Vagina (tissue), 2 donors: ENCODE data around the gene ABR. TPM values are rescaled to one million over a fixed set of nuclear protein-coding genes. Genes with fewer than 3 reads are reported as not detected.
"Not testable (repeated sequence)": the region's sequence is repeated elsewhere in the genome, so short reads cannot be mapped to it uniquely, and the experiment has no call there.

ENCODE experiments used
- DNase-seq, 2 donors: peaks; one replicate each; pipeline ENCODE4 v3.0.0-alpha.2; 2017; ENCODE audit errors: extremely low spot score in 2 of 2
- H3K27ac ChIP-seq: fragments of 200-600 bp; sonication (generic); one replicate; pipeline ENCODE4 v1.5.1; 2019
- H3K27me3 ChIP-seq: fragments of 200-600 bp; sonication (generic); one replicate; pipeline ENCODE4 v1.5.1; 2019
- H3K36me3 ChIP-seq, 2 donors: fragments of 200-600 bp; sonication (generic); one replicate each; pipeline ENCODE4 v1.5.1; 2017 to 2019
- H3K4me1 ChIP-seq: fragments of 200-600 bp; sonication (generic); one replicate; pipeline ENCODE4 v1.5.1; 2019
- H3K4me3 ChIP-seq, 2 donors: fragments of 200-600 bp; sonication (generic); 1 replicate in 1 of 2; 2 replicates in 1 of 2; pipeline ENCODE4 v1.5.1; 2016 to 2019
- H3K9me3 ChIP-seq: fragments of 200-600 bp; sonication (generic); one replicate; pipeline ENCODE4 v1.5.1; 2019
- POLR2A ChIP-seq, 2 donors: fragments of 450-650 bp; IDR thresholded peaks; one replicate each; pipeline ENCODE4 v1.6.1; 2017; ENCODE audit warnings: antibody characterized with exemption in 2 of 2, mild to moderate bottlenecking in 2 of 2, moderate library complexity in 2 of 2
- POLR2AphosphoS5 ChIP-seq, 2 donors: sonication (generic); formaldehyde crosslinking; IDR thresholded peaks; one replicate each; pipeline ENCODE4 v1.9.0; 2017; ENCODE audit warnings: antibody characterized with exemption in 2 of 2, mild to moderate bottlenecking in 2 of 2, low read depth in 1 of 2; ENCODE audit not compliant: insufficient read depth in 1 of 2
- intact Hi-C: fragments of 100-400 bp; cut with DNase I; formaldehyde crosslinking; loops from one replicate; pipeline ENCODE4 v1.15.1; 2023
- total RNA-seq: library from RNA; depleted of rRNA; stranded (reverse); fragments of >200 nt; gene quantifications from one replicate; pipeline ENCODE4 v1.2.3, GENCODE V29; 2016
- TF ChIP-seq, protein P1 (sequence below), 3 experiments: fragments of 450-650 bp in 2 of 3; fragments of 200-600 bp in 1 of 3; sonication (generic) in 1 of 3; IDR thresholded peaks; one replicate each; pipeline ENCODE4 v1.5.1; 2017 to 2019; ENCODE audit warnings: antibody characterized with exemption in 3 of 3, mild to moderate bottlenecking in 2 of 3, moderate library complexity in 2 of 3

Gene ABR
- total RNA-seq, 1 donor from 2014 or later = 90.8 TPM

DNA sequence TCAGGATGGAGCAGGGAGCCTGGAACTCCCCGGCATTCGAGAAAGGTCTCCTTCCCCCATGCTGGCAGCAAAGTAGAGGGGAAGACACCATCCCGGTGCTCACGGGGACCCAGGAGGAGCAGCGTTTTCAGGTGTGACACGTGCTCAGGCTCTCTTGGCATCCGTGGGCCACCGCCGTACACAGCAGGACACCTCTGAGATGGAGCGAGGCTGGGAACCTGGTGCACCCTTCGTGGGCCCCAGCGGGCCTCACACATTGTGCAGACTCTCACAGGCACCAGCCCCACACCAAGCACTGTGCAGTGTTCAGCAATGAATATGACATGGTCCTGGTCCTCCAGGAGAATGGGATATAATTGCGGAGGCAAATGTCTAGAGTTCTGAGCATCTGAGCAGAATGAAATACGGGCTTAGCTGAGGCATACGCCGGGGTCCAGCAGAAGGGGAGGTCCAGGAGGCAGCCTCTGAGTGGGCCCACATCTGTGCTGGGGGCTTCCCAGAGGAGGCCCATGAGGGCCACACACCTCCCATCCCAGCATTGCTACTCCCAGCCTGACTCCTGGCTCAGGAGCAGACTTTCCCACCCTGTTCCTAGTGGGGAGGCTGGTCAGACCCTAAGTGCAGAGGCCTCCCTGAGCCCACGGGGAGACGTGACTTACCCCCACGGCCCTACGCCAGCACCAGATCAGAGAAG, 72.6 kb downstream of the ABR start:
- Histone ChIP-seq H3K27ac (no peak overlapping the region), H3K9me3 (no peaks in the 10 kb centered on the region), H3K27me3 (no peaks in the 10 kb centered on the region), H3K4me3 (peak overlapping the region in 1 of 2 donors; percentile 69), H3K36me3 (no peaks in the 10 kb centered on the region), H3K4me1 (peaks cover 60% of the 10 kb centered on the region)
- intact Hi-C loops = no loop called here
- DNase-seq = no peak
- TF ChIP-seq POLR2AphosphoS5 (IDR thresholded peaks at IDR 0.05; ENCODE audit: insufficient read depth in 1 of 2, low read depth in 1 of 2) (no peak), POLR2A (IDR thresholded peaks at IDR 0.05) (no peak)
- TF ChIP-seq, protein P1, sequence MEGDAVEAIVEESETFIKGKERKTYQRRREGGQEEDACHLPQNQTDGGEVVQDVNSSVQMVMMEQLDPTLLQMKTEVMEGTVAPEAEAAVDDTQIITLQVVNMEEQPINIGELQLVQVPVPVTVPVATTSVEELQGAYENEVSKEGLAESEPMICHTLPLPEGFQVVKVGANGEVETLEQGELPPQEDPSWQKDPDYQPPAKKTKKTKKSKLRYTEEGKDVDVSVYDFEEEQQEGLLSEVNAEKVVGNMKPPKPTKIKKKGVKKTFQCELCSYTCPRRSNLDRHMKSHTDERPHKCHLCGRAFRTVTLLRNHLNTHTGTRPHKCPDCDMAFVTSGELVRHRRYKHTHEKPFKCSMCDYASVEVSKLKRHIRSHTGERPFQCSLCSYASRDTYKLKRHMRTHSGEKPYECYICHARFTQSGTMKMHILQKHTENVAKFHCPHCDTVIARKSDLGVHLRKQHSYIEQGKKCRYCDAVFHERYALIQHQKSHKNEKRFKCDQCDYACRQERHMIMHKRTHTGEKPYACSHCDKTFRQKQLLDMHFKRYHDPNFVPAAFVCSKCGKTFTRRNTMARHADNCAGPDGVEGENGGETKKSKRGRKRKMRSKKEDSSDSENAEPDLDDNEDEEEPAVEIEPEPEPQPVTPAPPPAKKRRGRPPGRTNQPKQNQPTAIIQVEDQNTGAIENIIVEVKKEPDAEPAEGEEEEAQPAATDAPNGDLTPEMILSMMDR (IDR thresholded peaks at IDR 0.05) = no peak

DNA sequence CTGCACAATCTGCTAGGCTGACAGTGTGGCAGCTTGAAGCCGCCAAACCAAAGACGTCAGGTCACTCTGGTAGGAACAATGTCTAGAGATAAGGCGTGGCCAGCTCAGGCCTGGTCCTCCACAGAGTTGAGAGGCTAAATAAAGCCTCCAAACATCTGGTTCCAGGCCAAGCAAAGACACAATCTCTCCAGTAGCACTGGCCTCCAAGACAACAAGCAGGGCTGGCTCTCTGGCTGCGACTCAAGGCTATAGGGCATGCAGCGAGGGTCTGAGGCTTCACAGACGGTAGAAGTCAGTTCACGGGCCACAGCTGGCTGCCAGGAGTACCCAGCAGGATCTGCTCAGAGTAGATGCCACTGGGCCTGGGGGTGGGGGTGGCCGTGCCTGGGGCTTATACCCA, 75.6 kb downstream of the ABR start:
- Histone ChIP-seq H3K4me3 (no peak overlapping the region), H3K36me3 (peaks cover 0 to 4% of the 10 kb centered on the region in 2 donors), H3K27ac (no peak overlapping the region), H3K4me1 (peaks cover 32% of the 10 kb centered on the region), H3K27me3 (no peaks in the 10 kb centered on the region), H3K9me3 (no peaks in the 10 kb centered on the region)
- intact Hi-C loops = no loop called here
- no peak for TF ChIP-seq POLR2A (IDR thresholded peaks at IDR 0.05)
- no peak for TF ChIP-seq POLR2AphosphoS5 (IDR thresholded peaks at IDR 0.05; ENCODE audit: insufficient read depth in 1 of 2, low read depth in 1 of 2)
- DNase-seq = no peak

DNA sequence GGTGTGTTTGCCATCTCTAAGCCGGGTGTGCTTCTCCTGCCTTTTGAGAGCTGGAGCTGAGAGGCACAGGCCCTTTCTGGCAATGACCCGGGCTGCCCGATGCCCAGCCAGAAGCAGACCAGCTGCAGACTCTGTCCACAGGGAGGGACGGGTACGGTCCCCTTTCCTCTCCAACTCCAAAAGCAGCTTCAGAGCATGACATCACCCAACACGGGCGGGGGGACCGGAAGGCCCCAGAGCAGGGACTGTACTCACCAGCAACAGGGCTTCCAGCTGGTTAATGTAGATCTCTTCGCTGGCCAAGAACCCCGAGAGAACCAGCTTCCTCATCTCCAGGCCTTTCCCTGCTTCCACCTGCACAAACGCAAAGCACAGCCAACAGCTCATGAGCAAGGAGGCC, 79.4 kb downstream of the ABR start:
- intact Hi-C loops = no loop called here
- Histone ChIP-seq H3K27me3 (no peaks in the 10 kb centered on the region), H3K36me3 (peaks cover 0 to 4% of the 10 kb centered on the region in 2 donors), H3K4me3 (no peak overlapping the region), H3K4me1 (peaks cover 32% of the 10 kb centered on the region), H3K9me3 (no peaks in the 10 kb centered on the region), H3K27ac (no peak overlapping the region)
- DNase-seq = no peak
- TF ChIP-seq, protein P1 (IDR thresholded peaks at IDR 0.05) = no peak
- TF ChIP-seq POLR2A (IDR thresholded peaks at IDR 0.05) (no peak), POLR2AphosphoS5 (IDR thresholded peaks at IDR 0.05; ENCODE audit: insufficient read depth in 1 of 2, low read depth in 1 of 2) (no peak)

DNA sequence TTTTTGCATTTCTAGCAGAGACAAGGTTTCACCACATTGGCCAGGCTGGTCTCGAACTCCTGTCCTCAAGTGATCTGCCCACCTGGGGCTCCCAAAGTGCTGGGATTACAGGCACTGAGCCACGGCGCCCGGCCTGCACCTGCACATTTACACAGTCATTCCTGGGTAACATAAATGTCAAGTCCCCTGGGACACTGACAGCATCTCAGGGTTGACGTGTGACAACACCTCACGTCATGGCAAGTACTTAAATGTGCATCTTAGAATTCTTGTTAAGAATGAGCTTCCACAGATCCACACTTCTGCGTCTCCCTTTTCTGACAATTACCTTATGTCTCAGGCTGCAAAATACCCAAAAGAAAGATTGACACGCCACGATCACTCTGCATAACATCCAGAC, 80.5 kb downstream of the ABR start:
- Histone ChIP-seq H3K27ac (no peak overlapping the region), H3K4me1 (peaks cover 32% of the 10 kb centered on the region), H3K36me3 (peaks cover 0 to 9% of the 10 kb centered on the region in 2 donors), H3K27me3 (no peaks in the 10 kb centered on the region), H3K4me3 (no peak overlapping the region), H3K9me3 (no peaks in the 10 kb centered on the region)
- no peak for DNase-seq
- intact Hi-C loops = no loop called here
- TF ChIP-seq POLR2A (IDR thresholded peaks at IDR 0.05) (no peak), POLR2AphosphoS5 (IDR thresholded peaks at IDR 0.05; ENCODE audit: insufficient read depth in 1 of 2, low read depth in 1 of 2) (no peak)

DNA sequence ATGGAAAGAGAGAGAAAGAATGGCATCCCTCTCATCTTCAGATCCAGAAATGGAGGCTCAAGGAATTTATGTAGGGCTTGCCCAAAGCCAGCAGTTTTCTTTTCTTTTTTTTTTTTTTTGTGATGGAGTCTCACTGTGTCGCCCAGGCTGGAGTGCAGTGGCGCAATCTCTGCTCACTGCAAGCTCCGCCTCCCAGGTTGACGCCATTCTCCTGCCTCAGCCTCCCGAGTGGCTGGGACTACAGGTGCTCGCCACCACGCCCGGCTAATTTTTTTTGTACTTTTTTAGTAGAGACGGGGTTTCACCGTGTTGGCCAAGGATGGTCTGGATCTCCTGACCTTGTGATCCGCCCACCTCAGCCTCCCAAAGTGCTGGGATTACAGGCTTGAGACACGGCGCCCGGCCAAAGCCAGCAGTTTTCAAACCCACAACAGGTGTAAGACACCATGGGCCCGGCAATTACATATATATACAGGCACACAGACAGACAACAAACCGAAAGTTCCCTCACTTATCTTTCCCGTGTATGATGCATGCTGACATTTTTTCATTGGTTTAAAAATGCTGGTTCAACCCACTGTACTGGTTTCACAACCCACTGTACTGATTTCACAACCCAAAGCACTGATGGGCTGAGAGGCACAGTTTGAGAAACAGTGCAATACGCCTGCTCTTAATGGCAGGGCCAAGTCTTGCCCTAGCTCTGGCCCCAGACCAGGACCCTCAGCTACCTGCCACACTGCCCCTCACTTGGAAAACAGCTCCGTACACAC, 81.6 kb downstream of the ABR start:
- peaks cover 32% of the 10 kb centered on the region for H3K4me1 ChIP-seq
- peak in 1 of 2 donors; percentile 68 for TF ChIP-seq POLR2AphosphoS5 (IDR thresholded peaks at IDR 0.05; ENCODE audit: insufficient read depth in 1 of 2, low read depth in 1 of 2)
- DNase-seq, H3K9me3 ChIP-seq, H3K27ac ChIP-seq, H3K4me3 ChIP-seq, intact Hi-C loops, H3K27me3 ChIP-seq: not testable (repeated sequence)
- H3K36me3 ChIP-seq = peaks cover 0 to 12% of the 10 kb centered on the region in 2 donors

DNA sequence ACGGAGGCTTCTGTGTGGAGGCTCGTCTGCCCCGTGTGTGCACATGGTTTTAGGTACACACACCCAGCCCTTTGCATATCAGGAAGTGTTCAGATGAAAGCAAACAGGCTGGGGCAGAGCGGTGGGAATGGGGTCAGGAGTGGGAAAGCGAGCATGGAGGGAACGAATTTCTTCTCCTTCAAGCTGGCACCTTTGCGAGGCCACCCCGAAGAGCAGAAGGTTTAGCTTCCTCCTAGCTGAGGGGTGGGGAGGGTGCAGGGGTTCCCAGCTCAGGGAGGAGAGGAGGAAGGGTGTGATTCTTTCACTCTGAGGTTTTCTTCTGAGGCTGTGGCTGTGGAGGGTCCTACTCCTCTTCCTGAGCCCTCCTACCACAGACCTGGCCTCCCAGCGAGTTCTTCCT, 83.6 kb downstream of the ABR start:
- no peaks in the 10 kb centered on the region for H3K27me3 ChIP-seq
- intact Hi-C loops = no loop called here
- H3K9me3 ChIP-seq = no peaks in the 10 kb centered on the region
- H3K4me3 ChIP-seq = no peak overlapping the region
- TF ChIP-seq POLR2A (IDR thresholded peaks at IDR 0.05) = no peak
- H3K36me3 ChIP-seq = peaks cover 0 to 19% of the 10 kb centered on the region in 2 donors
- H3K27ac ChIP-seq = peak overlapping the region; percentile 53
- no peak for DNase-seq
- peaks cover 36% of the 10 kb centered on the region for H3K4me1 ChIP-seq

DNA sequence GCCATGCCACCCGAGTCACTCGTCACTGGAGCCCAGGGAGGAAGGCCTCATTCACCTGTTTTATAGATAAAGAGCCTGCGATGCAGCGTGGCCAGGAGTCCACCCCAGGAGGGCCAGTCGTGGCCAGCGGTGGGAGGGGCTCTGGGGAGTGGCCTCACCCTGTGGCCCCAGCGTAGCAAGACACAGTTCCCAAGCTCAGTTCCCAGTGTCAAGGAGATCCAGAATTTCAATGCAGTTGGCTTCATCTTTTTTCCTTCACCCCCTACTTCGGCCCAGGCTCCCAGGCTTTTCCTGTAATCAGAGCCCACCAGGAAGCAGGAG, 84.0 kb downstream of the ABR start:
- DNase-seq = no peak
- H3K4me1 ChIP-seq = peaks cover 36% of the 10 kb centered on the region
- no peaks in the 10 kb centered on the region for H3K9me3 ChIP-seq
- peaks cover 0 to 19% of the 10 kb centered on the region in 2 donors for H3K36me3 ChIP-seq
- intact Hi-C loops = no loop called here
- TF ChIP-seq, protein P1 (IDR thresholded peaks at IDR 0.05) = no peak
- no peak for TF ChIP-seq POLR2AphosphoS5 (IDR thresholded peaks at IDR 0.05; ENCODE audit: insufficient read depth in 1 of 2, low read depth in 1 of 2)
- no peak for TF ChIP-seq POLR2A (IDR thresholded peaks at IDR 0.05)
- peak overlapping the region; percentile 30 for H3K27ac ChIP-seq
- H3K4me3 ChIP-seq = no peak overlapping the region
- H3K27me3 ChIP-seq = no peaks in the 10 kb centered on the region
